ENCODE data around the gene GNS. TPM values are rescaled to one million over a fixed set of nuclear protein-coding genes. Genes with fewer than 3 reads are reported as not detected.

GNS gene
- total and polyA plus RNA-seq, 10 of the 15 experiments (the other 5 are each of a cell fraction or from before 2014, with no cell fraction given) = 4.1 to 33.8 (median 19.1) TPM

- TF ChIP-seq CTCF (IDR thresholded peaks at IDR 0.05 in 2 of 3, conservative IDR thresholded peaks at IDR 0.05 in 1 of 3; ENCODE audit: control insufficient read depth in 2 of 3, extremely low read depth in 1 of 3, insufficient read depth in 1 of 3, low read depth in 3 of 3, low read length in 3 of 3) = no peak
- no peak for TF ChIP-seq IRF3 (IDR thresholded peaks at IDR 0.05)
- TF ChIP-seq HCFC1 (IDR thresholded peaks at IDR 0.05; ENCODE audit: low read length) = no peak
- TF ChIP-seq MXI1 (IDR thresholded peaks at IDR 0.05; ENCODE audit: low read depth, low read length) = no peak
- no peak for TF ChIP-seq USF1 (IDR thresholded peaks at IDR 0.05; ENCODE audit: borderline replicate concordance, extremely low read length, insufficient read depth, low read depth, low read length)
- no peak for TF ChIP-seq IRF5 (IDR thresholded peaks at IDR 0.05; ENCODE audit: borderline replicate concordance)
- peak; percentile 65 for TF ChIP-seq BCL3 (IDR thresholded peaks at IDR 0.05; ENCODE audit: borderline replicate concordance, insufficient read depth, low read depth, low read length, poor library complexity, severe bottlenecking)
- no peak for TF ChIP-seq PRDM15 (CRISPR knock-in tag; IDR thresholded peaks at IDR 0.05)
- no peak for TF ChIP-seq RBBP5 (conservative IDR thresholded peaks at IDR 0.05)
- TF ChIP-seq NFYA (IDR thresholded peaks at IDR 0.05; ENCODE audit: borderline replicate concordance, low read depth, low read length) = no peak
- TF ChIP-seq TCF3 (IDR thresholded peaks at IDR 0.05; ENCODE audit: borderline replicate concordance, insufficient read depth, low read depth, low read length) = 0 out of 2 replicates have a peak, but pooled peaks have one; percentile 18
- TF ChIP-seq ZNF687 (IDR thresholded peaks at IDR 0.05) = no peak
- TF ChIP-seq PAX5 (IDR thresholded peaks at IDR 0.05; ENCODE audit: borderline replicate concordance, low read depth, low read length) = 0 out of 2 replicates have a peak, but pooled peaks have one; percentile 18
- no peak for TF ChIP-seq LARP7 (IDR thresholded peaks at IDR 0.05)
These were observed 41.4 kb upstream of the GNS start (continued) for GRCh38 chr12:64800640-64801039.

Measured in GM12878 (cell line).